DND-41 (cell line): ENCODE data around the gene ITGA1.

Experiments used
- ATAC-seq: fragments of 200-7000 bp; cut with Tn5 transposase; 3 replicates; pipeline ENCODE4 v1.9.1; 2021; ENCODE audit warnings: low read depth; ENCODE audit not compliant: insufficient read depth
- DNase-seq: peaks from one replicate; pipeline ENCODE4 v3.0.0-alpha.2; 2020
- H2AFZ ChIP-seq: 2 replicates; pipeline ENCODE4 v1.6.0; 2012; ENCODE audit warnings: low read depth, low read length
- H3K27ac ChIP-seq: 2 replicates; pipeline ENCODE4 v1.5.1; 2012; ENCODE audit warnings: low read length, inconsistent platforms
- H3K27me3 ChIP-seq: fragments of 200-600 bp; sonication (generic); 2 replicates; pipeline ENCODE4 v1.6.0; 2012; ENCODE audit warnings: low read length, mild to moderate bottlenecking, inconsistent platforms; ENCODE audit not compliant: insufficient read depth, poor library complexity
- H3K36me3 ChIP-seq: 2 replicates; pipeline ENCODE4 v1.5.1; 2012; ENCODE audit warnings: low read length, inconsistent platforms; ENCODE audit not compliant: insufficient read depth
- H3K4me1 ChIP-seq: 2 replicates; pipeline ENCODE4 v1.5.1; 2012; ENCODE audit warnings: mild to moderate bottlenecking, low read length; ENCODE audit not compliant: insufficient read depth
- H3K4me2 ChIP-seq: 2 replicates; pipeline ENCODE4 v1.6.0; 2012; ENCODE audit warnings: mild to moderate bottlenecking, moderate library complexity, low read length, inconsistent platforms; ENCODE audit not compliant: insufficient read depth
- H3K4me3 ChIP-seq, 2 experiments: fragments of 200-600 bp in 1 of 2; shearing (Covaris generic) in 1 of 2; 2 replicates each; pipeline ENCODE4 v1.5.1; 2012 to 2016; ENCODE audit warnings: inconsistent platforms in 2 of 2, low read length in 2 of 2, mild to moderate bottlenecking in 2 of 2, low read depth in 1 of 2, moderate library complexity in 1 of 2
- H3K79me2 ChIP-seq: 2 replicates; pipeline ENCODE4 v1.6.0; 2012; ENCODE audit warnings: low read length, inconsistent platforms; ENCODE audit not compliant: insufficient read depth
- H3K9ac ChIP-seq: 2 replicates; pipeline ENCODE4 v1.6.0; 2012; ENCODE audit warnings: low read depth, mild to moderate bottlenecking, inconsistent platforms, low read length, moderate library complexity
- H3K9me3 ChIP-seq: 2 replicates; pipeline ENCODE4 v1.5.1; 2012; ENCODE audit warnings: low read length, moderate library complexity, mild to moderate bottlenecking, inconsistent platforms; ENCODE audit not compliant: insufficient read depth, severe bottlenecking
- H4K20me1 ChIP-seq: 2 replicates; pipeline ENCODE4 v1.6.0; 2012; ENCODE audit warnings: low read length; ENCODE audit not compliant: insufficient read depth
- EZH2 ChIP-seq: IDR thresholded peaks from 3 replicates; pipeline ENCODE4 v1.6.1; 2012; ENCODE audit warnings: borderline replicate concordance, low read depth, mild to moderate bottlenecking, moderate library complexity, low read length, inconsistent platforms; ENCODE audit not compliant: severe bottlenecking
- TF ChIP-seq, protein P1 (sequence below): IDR thresholded peaks from 2 replicates; pipeline ENCODE4 v1.5.1; 2012; ENCODE audit warnings: borderline replicate concordance, low read length, moderate library complexity, mild to moderate bottlenecking; ENCODE audit not compliant: poor library complexity, severe bottlenecking; ENCODE audit errors: extremely low read depth

The ITGA1 gene

DNA sequence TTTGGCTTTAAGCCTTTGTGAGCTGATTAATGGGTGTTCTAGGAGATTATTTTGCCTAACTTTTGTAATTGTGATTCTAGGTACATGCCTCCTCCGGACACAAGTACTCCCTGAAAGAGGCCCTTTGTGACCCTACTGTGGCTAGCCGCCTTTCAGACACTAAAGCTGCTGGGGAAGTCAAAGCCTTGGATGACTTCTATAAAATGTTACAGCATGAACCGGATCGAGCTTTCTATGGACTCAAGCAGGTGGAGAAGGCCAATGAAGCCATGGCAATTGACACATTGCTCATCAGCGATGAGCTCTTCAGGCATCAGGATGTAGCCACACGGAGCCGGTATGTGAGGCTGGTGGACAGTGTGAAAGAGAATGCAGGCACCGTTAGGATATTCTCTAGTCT is 13.6 kb downstream of the ITGA1 start:
- peak overlapping the region; percentile 90 for H3K27ac ChIP-seq
- peak; percentile 37 for DNase-seq
- H3K9me3 ChIP-seq, result no peaks in the 10 kb centered on the region
- H3K9ac ChIP-seq, result peak overlapping the region; percentile 73
- no peak for TF ChIP-seq EZH2
- TF ChIP-seq, protein P1, sequence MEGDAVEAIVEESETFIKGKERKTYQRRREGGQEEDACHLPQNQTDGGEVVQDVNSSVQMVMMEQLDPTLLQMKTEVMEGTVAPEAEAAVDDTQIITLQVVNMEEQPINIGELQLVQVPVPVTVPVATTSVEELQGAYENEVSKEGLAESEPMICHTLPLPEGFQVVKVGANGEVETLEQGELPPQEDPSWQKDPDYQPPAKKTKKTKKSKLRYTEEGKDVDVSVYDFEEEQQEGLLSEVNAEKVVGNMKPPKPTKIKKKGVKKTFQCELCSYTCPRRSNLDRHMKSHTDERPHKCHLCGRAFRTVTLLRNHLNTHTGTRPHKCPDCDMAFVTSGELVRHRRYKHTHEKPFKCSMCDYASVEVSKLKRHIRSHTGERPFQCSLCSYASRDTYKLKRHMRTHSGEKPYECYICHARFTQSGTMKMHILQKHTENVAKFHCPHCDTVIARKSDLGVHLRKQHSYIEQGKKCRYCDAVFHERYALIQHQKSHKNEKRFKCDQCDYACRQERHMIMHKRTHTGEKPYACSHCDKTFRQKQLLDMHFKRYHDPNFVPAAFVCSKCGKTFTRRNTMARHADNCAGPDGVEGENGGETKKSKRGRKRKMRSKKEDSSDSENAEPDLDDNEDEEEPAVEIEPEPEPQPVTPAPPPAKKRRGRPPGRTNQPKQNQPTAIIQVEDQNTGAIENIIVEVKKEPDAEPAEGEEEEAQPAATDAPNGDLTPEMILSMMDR, result no peak
- peaks cover 62% of the 10 kb centered on the region for H3K36me3 ChIP-seq
- peak overlapping the region; percentile 63 to 90 for H3K4me3 ChIP-seq
- peaks cover 32% of the 10 kb centered on the region for H4K20me1 ChIP-seq
- peak; percentile 20; the same call in 2 of the 3 replicates for ATAC-seq
- no peak overlapping the region for H2AFZ ChIP-seq
- H3K27me3 ChIP-seq, result no peaks in the 10 kb centered on the region
- peaks cover 97% of the 10 kb centered on the region for H3K79me2 ChIP-seq
- H3K4me1 ChIP-seq, result peaks cover 87% of the 10 kb centered on the region
- peak overlapping the region; percentile 86 for H3K4me2 ChIP-seq

- ATAC-seq, result no peak
- peaks cover 32% of the 10 kb centered on the region for H4K20me1 ChIP-seq
- peaks cover 90% of the 10 kb centered on the region for H3K79me2 ChIP-seq
- peak overlapping the region; percentile 86 for H3K4me2 ChIP-seq
- H3K27me3 ChIP-seq, result no peaks in the 10 kb centered on the region
- H3K4me3 ChIP-seq, result peak overlapping the region; percentile 63 to 90; a peak in 2 of 4 replicates
- TF ChIP-seq, protein P1, result no peak
- TF ChIP-seq EZH2, result no peak
- H3K36me3 ChIP-seq, result peaks cover 62% of the 10 kb centered on the region
- peaks cover 76% of the 10 kb centered on the region for H3K4me1 ChIP-seq
- H2AFZ ChIP-seq, result no peak overlapping the region
- H3K9me3 ChIP-seq, result no peaks in the 10 kb centered on the region
- no peak for DNase-seq
- H3K9ac ChIP-seq, result peak overlapping the region; percentile 73
- H3K27ac ChIP-seq, result peak overlapping the region; percentile 90; the same call in 1 of the 2 replicates
Measured at GRCh38 chr5:52802272-52802973, 14.7 kb downstream of the ITGA1 start.

- H3K27ac ChIP-seq, result no peak overlapping the region
- H3K79me2 ChIP-seq, result peaks cover 87% of the 10 kb centered on the region
- H3K9me3 ChIP-seq, result no peaks in the 10 kb centered on the region
- H3K9ac ChIP-seq, result peak overlapping the region; percentile 73
- peak overlapping the region; percentile 86 for H3K4me2 ChIP-seq
- H3K4me1 ChIP-seq, result peaks cover 70% of the 10 kb centered on the region
- no peak overlapping the region for H2AFZ ChIP-seq
- no peak for TF ChIP-seq EZH2
- TF ChIP-seq, protein P1, result no peak
- peak overlapping the region; percentile 63 to 90; a peak in 2 of 4 replicates for H3K4me3 ChIP-seq
- DNase-seq (no peak), ATAC-seq (no peak)
- peaks cover 32% of the 10 kb centered on the region for H4K20me1 ChIP-seq
- no peaks in the 10 kb centered on the region for H3K27me3 ChIP-seq
- H3K36me3 ChIP-seq, result peaks cover 62% of the 10 kb centered on the region
Measured at GRCh38 chr5:52802974-52803336, 15.2 kb downstream of the ITGA1 start.
